Smooth muscle cell (in vitro differentiated cells): ENCODE measurements around the gene MTUS2. TPM values are rescaled to one million over a fixed set of nuclear protein-coding genes. Genes with fewer than 3 reads are reported as not detected.
A peak's percentile ranks its signal among the peaks of the same experiment; 100 is the strongest.

Source experiments
- DNase-seq: peaks from one replicate; lab custom pipeline; 2025; ENCODE audit not compliant: unreplicated experiment; lab: John Stamatoyannopoulos, UW
- H2AFZ ChIP-seq: fragments of 200-600 bp; sonication (generic); 2 replicates; pipeline ENCODE4 v1.6.0; 2016; ENCODE audit warnings: antibody characterized with exemption, low read depth, mild to moderate bottlenecking
- H3F3A ChIP-seq: fragments of 200-600 bp; sonication (generic); 2 replicates; pipeline ENCODE4 v1.6.0; 2017; ENCODE audit warnings: antibody characterized with exemption, low read depth
- H3K27ac ChIP-seq: fragments of 200-600 bp; sonication (generic); 2 replicates; pipeline ENCODE4 v1.5.1; 2016; ENCODE audit warnings: low read depth, mild to moderate bottlenecking
- H3K27me3 ChIP-seq: fragments of 200-600 bp; sonication (generic); 2 replicates; pipeline ENCODE4 v1.6.1; 2016; ENCODE audit warnings: low read depth, mild to moderate bottlenecking
- H3K36me3 ChIP-seq: fragments of 200-600 bp; sonication (generic); 2 replicates; pipeline ENCODE4 v1.5.1; 2016; ENCODE audit warnings: low read depth
- H3K4me1 ChIP-seq: fragments of 200-600 bp; sonication (generic); 2 replicates; pipeline ENCODE4 v1.5.1; 2016; ENCODE audit warnings: low read depth
- H3K4me2 ChIP-seq: fragments of 200-600 bp; sonication (generic); 2 replicates; pipeline ENCODE4 v1.6.0; 2016; ENCODE audit warnings: mild to moderate bottlenecking
- H3K4me3 ChIP-seq: fragments of 200-600 bp; sonication (generic); 2 replicates; pipeline ENCODE4 v1.5.1; 2016; ENCODE audit warnings: mild to moderate bottlenecking
- H3K79me2 ChIP-seq: fragments of 200-600 bp; sonication (generic); 2 replicates; pipeline ENCODE4 v1.6.0; 2016; ENCODE audit warnings: low read depth, mild to moderate bottlenecking
- H3K9ac ChIP-seq: fragments of 200-600 bp; sonication (generic); 2 replicates; pipeline ENCODE4 v1.6.0; 2016; ENCODE audit warnings: low read depth
- H3K9me3 ChIP-seq: fragments of 200-600 bp; sonication (generic); replicated peaks from 2 replicates; pipeline ENCODE4 v1.5.1; 2016; ENCODE audit warnings: low read depth
- H4K20me1 ChIP-seq: fragments of 200-600 bp; sonication (generic); 2 replicates; pipeline ENCODE4 v1.6.0; 2016; ENCODE audit warnings: low read depth
- WGBS: methylation state at CpG from one replicate; pipeline ENCODE4 v1.1.7; 2016; ENCODE audit warnings: low lambda C conversion rate; 5-methylcytosine and 5-hydroxymethylcytosine counted together
- polyA plus RNA-seq: library from polyadenylated mRNA; unstranded; fragments of >200 nt; fragmentation: Nextera tagmentation; extraction: Ambion mirVana; gene quantifications from 2 replicates; pipeline ENCODE4 v1.2.1, GENCODE V29; 2016
- total RNA-seq: library from RNA; depleted of rRNA; stranded (reverse); fragments of >200 nt; gene quantifications from 2 replicates; pipeline ENCODE4 v1.2.3, GENCODE V29; 2014
- TF ChIP-seq, protein P1 (sequence below): fragments of 200-600 bp; sonication (generic); IDR thresholded peaks from 2 replicates; pipeline ENCODE4 v1.5.1; 2017; ENCODE audit warnings: borderline replicate concordance, mild to moderate bottlenecking, antibody characterized with exemption; ENCODE audit not compliant: insufficient read depth, poor library complexity, severe bottlenecking

MTUS2 gene
- total and polyA plus RNA-seq, 2 experiments from 2014 or later: 0.06 to 0.63 TPM

DNA sequence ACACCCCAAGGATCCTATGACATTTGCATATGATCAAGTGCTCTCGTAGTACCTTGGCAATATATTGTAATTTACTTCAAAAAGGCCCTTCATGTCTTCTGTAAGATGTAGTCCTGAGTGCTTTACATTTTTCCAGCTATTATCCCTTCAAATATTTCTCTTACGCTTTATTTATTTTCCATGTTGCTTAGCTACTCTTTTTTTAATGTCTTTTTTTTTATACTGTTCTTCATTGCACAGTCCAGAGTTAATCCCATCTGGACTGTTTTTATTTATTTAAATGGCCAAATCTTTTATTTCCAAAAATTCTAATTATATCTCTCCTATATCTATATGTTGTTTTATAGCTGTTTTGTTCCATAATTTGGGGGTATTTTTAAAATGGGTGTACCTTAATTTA is 404.1 kb downstream of the MTUS2 start:
- H3K36me3 ChIP-seq: no peaks in the 10 kb centered on the region
- no peak overlapping the region for H3K9ac ChIP-seq
- H3K4me2 ChIP-seq: no peak overlapping the region
- H3K79me2 ChIP-seq: no peaks in the 10 kb centered on the region
- H3K27ac ChIP-seq: no peak overlapping the region
- TF ChIP-seq, protein P1, sequence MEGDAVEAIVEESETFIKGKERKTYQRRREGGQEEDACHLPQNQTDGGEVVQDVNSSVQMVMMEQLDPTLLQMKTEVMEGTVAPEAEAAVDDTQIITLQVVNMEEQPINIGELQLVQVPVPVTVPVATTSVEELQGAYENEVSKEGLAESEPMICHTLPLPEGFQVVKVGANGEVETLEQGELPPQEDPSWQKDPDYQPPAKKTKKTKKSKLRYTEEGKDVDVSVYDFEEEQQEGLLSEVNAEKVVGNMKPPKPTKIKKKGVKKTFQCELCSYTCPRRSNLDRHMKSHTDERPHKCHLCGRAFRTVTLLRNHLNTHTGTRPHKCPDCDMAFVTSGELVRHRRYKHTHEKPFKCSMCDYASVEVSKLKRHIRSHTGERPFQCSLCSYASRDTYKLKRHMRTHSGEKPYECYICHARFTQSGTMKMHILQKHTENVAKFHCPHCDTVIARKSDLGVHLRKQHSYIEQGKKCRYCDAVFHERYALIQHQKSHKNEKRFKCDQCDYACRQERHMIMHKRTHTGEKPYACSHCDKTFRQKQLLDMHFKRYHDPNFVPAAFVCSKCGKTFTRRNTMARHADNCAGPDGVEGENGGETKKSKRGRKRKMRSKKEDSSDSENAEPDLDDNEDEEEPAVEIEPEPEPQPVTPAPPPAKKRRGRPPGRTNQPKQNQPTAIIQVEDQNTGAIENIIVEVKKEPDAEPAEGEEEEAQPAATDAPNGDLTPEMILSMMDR: no peak
- no peaks in the 10 kb centered on the region for H3K9me3 ChIP-seq
- H3K4me1 ChIP-seq: no peaks in the 10 kb centered on the region
- no peak for DNase-seq
- no peak overlapping the region for H2AFZ ChIP-seq
- WGBS: 87% methylated on average over 2 of the region's 2 CpGs
- H3F3A ChIP-seq: no peaks in the 10 kb centered on the region
- no peaks in the 10 kb centered on the region for H3K27me3 ChIP-seq
- no peaks in the 10 kb centered on the region for H4K20me1 ChIP-seq
- no peak overlapping the region for H3K4me3 ChIP-seq

DNA sequence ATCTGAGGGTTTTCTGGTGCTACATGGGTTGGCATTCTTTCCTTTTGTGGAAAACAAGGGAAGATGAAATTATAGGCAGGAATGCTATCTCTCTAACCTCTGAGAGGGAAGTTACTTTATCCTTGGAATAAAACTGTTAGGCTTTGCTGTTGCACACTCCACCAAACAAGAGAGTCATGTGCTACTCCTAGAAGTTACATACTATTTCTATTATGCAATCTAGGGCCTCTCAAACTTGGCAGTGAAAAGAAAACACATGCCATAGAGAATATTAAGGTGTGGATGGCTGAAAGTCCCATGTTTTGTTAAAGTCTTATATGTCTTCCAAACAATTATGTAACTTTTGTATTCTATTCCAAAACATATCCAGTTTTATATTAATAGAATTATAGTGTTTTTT is 407.4 kb downstream of the MTUS2 start:
- Histone ChIP-seq H3K4me2 (no peak overlapping the region), H3K79me2 (no peaks in the 10 kb centered on the region), H3K9me3 (no peaks in the 10 kb centered on the region), H3F3A (no peaks in the 10 kb centered on the region), H3K4me3 (no peak overlapping the region), H3K9ac (no peak overlapping the region), H2AFZ (peak overlapping the region; percentile 31), H3K36me3 (no peaks in the 10 kb centered on the region), H4K20me1 (no peaks in the 10 kb centered on the region), H3K27ac (no peak overlapping the region), H3K4me1 (no peaks in the 10 kb centered on the region), H3K27me3 (no peaks in the 10 kb centered on the region)
- DNase-seq: no peak
- TF ChIP-seq, protein P1: no peak

DNA sequence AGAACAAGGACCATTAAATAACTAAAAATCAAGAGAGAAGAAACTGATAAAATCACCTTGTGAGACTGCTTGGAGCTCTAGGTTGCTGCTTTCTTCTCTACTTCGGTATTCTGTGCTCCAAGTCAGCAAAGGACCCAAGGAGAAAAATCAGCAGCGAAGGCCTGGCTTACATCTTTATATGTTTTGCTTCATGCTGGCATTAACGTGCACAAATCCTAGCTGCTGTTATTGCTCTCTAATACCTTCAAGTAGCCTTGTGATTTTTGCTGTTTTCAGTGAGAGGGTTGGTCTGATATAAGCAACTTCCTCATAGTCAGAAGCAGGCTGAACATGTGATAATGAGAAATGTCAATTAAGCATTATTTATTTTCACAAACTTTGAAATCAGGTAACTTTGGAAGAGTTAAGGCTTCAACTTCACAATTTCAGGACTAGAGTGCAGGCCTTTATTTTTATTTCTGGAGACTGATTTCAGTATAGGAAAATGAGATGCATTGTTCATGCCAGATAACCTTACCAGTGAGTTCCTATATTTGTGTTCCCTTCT is 410.2 kb downstream of the MTUS2 start:
- Histone ChIP-seq H3K4me2 (no peak overlapping the region), H3F3A (no peaks in the 10 kb centered on the region), H3K27me3 (no peaks in the 10 kb centered on the region), H3K36me3 (no peaks in the 10 kb centered on the region), H3K4me3 (no peak overlapping the region), H3K27ac (no peak overlapping the region), H3K9me3 (no peaks in the 10 kb centered on the region), H2AFZ (no peak overlapping the region), H3K79me2 (no peaks in the 10 kb centered on the region), H3K4me1 (no peaks in the 10 kb centered on the region), H4K20me1 (no peaks in the 10 kb centered on the region), H3K9ac (no peak overlapping the region)
- WGBS: 74% methylated on average over 3 of the region's 3 CpGs
- TF ChIP-seq, protein P1: no peak
- no peak for DNase-seq
